Lung (tissue), 12 donors: Measurements from ENCODE around the gene PTPRN2. TPM values are rescaled to one million over a fixed set of nuclear protein-coding genes. Genes with fewer than 3 reads are reported as not detected.
"Not testable (repeated sequence)": the region's sequence is repeated elsewhere in the genome, so short reads cannot be mapped to it uniquely, and the experiment has no call there.

ENCODE experiments used
- ATAC-seq: fragments of 200-7000 bp; cut with Tn5 transposase; one replicate; pipeline ENCODE4 v1.9.1; 2020; ENCODE audit warnings: moderate number of reproducible peaks; ENCODE audit not compliant: insufficient read depth, low FRiP score
- DNase-seq, 3 donors: peaks; one replicate each; pipeline ENCODE4 v3.0.0-alpha.2; 2013 to 2017
- H3K27ac ChIP-seq, 2 donors: one replicate each; pipeline ENCODE4 v1.5.1; 2013; ENCODE audit warnings: mild to moderate bottlenecking in 2 of 2, moderate library complexity in 2 of 2, control low read depth in 1 of 2, inconsistent platforms in 1 of 2, low read depth in 1 of 2, low read length in 1 of 2
- H3K27me3 ChIP-seq, 3 donors: one replicate each; pipeline ENCODE4 v1.5.1; 2013; ENCODE audit warnings: low read length in 2 of 3; ENCODE audit not compliant: control insufficient read depth in 3 of 3, insufficient read depth in 3 of 3
- H3K36me3 ChIP-seq, 4 donors: one replicate each; pipeline ENCODE4 v1.5.1; 2013; ENCODE audit warnings: low read length in 4 of 4, mild to moderate bottlenecking in 1 of 4, moderate library complexity in 1 of 4; ENCODE audit not compliant: control insufficient read depth in 4 of 4, insufficient read depth in 4 of 4
- H3K4me1 ChIP-seq, 5 donors: one replicate each; pipeline ENCODE4 v1.5.1; 2013; ENCODE audit warnings: low read length in 5 of 5, mild to moderate bottlenecking in 2 of 5, moderate library complexity in 1 of 5; ENCODE audit not compliant: control insufficient read depth in 5 of 5, insufficient read depth in 5 of 5
- H3K4me3 ChIP-seq: one replicate; pipeline ENCODE4 v1.5.1; 2013; ENCODE audit warnings: mild to moderate bottlenecking, control low read depth, moderate library complexity
- H3K9ac ChIP-seq, 2 donors: one replicate each; pipeline ENCODE4 v1.5.1; 2013; ENCODE audit warnings: low read length in 2 of 2, control low read depth in 1 of 2; ENCODE audit not compliant: insufficient read depth in 1 of 2
- H3K9me3 ChIP-seq, 4 donors: one replicate each; pipeline ENCODE4 v1.5.1; 2013; ENCODE audit warnings: low read length in 3 of 4, mild to moderate bottlenecking in 1 of 4, moderate library complexity in 1 of 4; ENCODE audit not compliant: control insufficient read depth in 4 of 4, insufficient read depth in 3 of 4
- WGBS, 2 donors: extraction: QIAGEN DNeasy Blood & Tissue Kit; methylation state at CpG; one replicate each; pipeline ENCODE4 v1.1.7; 2013; 5-methylcytosine and 5-hydroxymethylcytosine counted together
- polyA plus RNA-seq, 2 donors: library from polyadenylated mRNA; stranded (reverse); fragments of 200-250 nt; gene quantifications; one replicate each; pipeline ENCODE4 v1.2.1, GENCODE V29; 2013
- total RNA-seq, 2 donors: library from RNA; depleted of rRNA in 1 of 2; stranded (reverse); fragments of >200 nt in 1 of 2; gene quantifications; one replicate each; pipeline ENCODE4 v1.2.1, GENCODE V29; 2014 to 2021
- TF ChIP-seq, protein P1 (sequence below): IDR thresholded peaks from 2 replicates; pipeline ENCODE4 v1.5.1; 2012; ENCODE audit warnings: mild to moderate bottlenecking; ENCODE audit errors: control extremely low read depth, extremely low read depth
- donor health status: control.
- donor health status: control.
- donor health status: Bipolar disorder and iron deficiency.
- donor health status: healthy.
- donor health status: DM: yes; HTN: yes; CAD: no.

Gene PTPRN2
- total and polyA plus RNA-seq, 4 donors: 2.1 to 7.4 (median 4.4) TPM

- no peak for DNase-seq
- Histone ChIP-seq H3K4me3 (no peak overlapping the region), H3K9ac (no peak overlapping the region), H3K27me3 (peaks cover 0 to 4% (median 0%) of the 10 kb centered on the region in 3 donors), H3K9me3 (peaks cover 0 to 4% (median 0%) of the 10 kb centered on the region in 4 donors), H3K27ac (no peak overlapping the region), H3K36me3 (no peaks in the 10 kb centered on the region), H3K4me1 (no peaks in the 10 kb centered on the region)
- no peak for ATAC-seq
- 80 to 87% methylated on average over 12 of the region's 12 CpGs for WGBS, 2 donors
- TF ChIP-seq, protein P1, sequence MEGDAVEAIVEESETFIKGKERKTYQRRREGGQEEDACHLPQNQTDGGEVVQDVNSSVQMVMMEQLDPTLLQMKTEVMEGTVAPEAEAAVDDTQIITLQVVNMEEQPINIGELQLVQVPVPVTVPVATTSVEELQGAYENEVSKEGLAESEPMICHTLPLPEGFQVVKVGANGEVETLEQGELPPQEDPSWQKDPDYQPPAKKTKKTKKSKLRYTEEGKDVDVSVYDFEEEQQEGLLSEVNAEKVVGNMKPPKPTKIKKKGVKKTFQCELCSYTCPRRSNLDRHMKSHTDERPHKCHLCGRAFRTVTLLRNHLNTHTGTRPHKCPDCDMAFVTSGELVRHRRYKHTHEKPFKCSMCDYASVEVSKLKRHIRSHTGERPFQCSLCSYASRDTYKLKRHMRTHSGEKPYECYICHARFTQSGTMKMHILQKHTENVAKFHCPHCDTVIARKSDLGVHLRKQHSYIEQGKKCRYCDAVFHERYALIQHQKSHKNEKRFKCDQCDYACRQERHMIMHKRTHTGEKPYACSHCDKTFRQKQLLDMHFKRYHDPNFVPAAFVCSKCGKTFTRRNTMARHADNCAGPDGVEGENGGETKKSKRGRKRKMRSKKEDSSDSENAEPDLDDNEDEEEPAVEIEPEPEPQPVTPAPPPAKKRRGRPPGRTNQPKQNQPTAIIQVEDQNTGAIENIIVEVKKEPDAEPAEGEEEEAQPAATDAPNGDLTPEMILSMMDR: no peak
Measured at GRCh38 chr7:157779206-157779605, 808.4 kb downstream of the PTPRN2 start.

- H3K9ac ChIP-seq, H3K27me3 ChIP-seq, H3K27ac ChIP-seq, H3K4me3 ChIP-seq, H3K4me1 ChIP-seq, ATAC-seq, H3K9me3 ChIP-seq, DNase-seq, H3K36me3 ChIP-seq: not testable (repeated sequence)
- 73 to 81% methylated on average over 16 of the region's 16 CpGs for WGBS, 2 donors
Measured at GRCh38 chr7:157777194-157777762, 810.3 kb downstream of the PTPRN2 start.

DNA sequence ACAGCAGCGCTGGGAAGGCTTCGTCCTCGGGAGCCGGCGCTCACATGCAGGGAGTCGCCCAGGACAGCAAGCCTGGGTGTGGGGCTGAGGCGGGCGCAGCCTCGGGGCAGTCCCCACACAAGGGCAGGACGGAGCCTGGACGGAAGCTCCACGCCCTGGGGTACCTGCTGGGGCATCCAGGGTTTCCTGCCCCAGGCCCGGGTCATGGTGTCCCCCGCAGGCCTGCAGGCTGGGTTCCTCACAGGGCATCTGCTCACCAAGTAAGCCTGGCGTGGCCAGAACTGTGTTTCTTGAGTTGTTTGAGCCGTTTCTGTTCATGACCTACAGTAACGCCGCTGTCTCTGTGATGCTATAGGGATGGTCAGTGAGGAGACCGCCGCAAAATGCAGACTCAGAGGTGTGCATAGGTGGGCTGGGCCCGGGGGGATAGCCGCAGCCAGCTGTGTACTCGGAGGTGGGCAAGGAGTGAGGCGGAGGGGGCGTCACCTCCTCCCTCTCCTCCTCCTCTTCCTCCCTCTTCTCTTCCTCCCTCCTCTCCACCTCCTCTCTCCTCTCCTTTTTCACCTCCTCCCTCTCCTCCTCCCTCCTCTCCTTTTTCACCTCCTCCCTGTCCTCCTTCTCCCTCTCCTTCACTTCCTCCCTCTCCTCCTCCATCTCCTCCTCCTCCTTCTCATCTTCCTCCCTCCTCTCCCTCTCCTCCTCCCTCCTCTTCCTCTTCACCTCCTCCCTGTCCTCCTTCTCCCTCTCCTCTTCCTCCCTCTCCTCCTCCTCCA, 811.9 kb downstream of the PTPRN2 start:
- no peaks in the 10 kb centered on the region for H3K4me1 ChIP-seq
- ATAC-seq: no peak
- WGBS, 2 donors: 82 to 88% methylated on average over 23 to 25 of the region's 25 CpGs

GRCh38 chr7:157775021-157775559, 812.5 kb downstream of the PTPRN2 start:
- no peaks in the 10 kb centered on the region for H3K36me3 ChIP-seq
- peaks cover 0 to 10% (median 0%) of the 10 kb centered on the region in 3 donors for H3K27me3 ChIP-seq
- DNase-seq (no peak), ATAC-seq (no peak)
- TF ChIP-seq, protein P1: no peak
- H3K9ac ChIP-seq: no peak overlapping the region
- no peak overlapping the region for H3K27ac ChIP-seq
- H3K9me3 ChIP-seq: peaks cover 0 to 18% (median 0%) of the 10 kb centered on the region in 4 donors
- 88 to 89% methylated on average over 25 of the region's 25 CpGs for WGBS, 2 donors
- H3K4me3 ChIP-seq: no peak overlapping the region
- no peaks in the 10 kb centered on the region for H3K4me1 ChIP-seq

More for the DNA sequence above, 811.9 kb downstream of the PTPRN2 start:
- no peak overlapping the region for H3K27ac ChIP-seq
- H3K36me3 ChIP-seq: no peaks in the 10 kb centered on the region
- no peak for DNase-seq
- peaks cover 0 to 6% (median 0%) of the 10 kb centered on the region in 3 donors for H3K27me3 ChIP-seq
- H3K4me3 ChIP-seq: no peak overlapping the region
- TF ChIP-seq, protein P1: no peak
- H3K9ac ChIP-seq: no peak overlapping the region
- peaks cover 0 to 15% (median 0%) of the 10 kb centered on the region in 4 donors for H3K9me3 ChIP-seq
